Tibial nerve (tissue), 4 donors: Measurements from ENCODE around the gene SNX9. TPM values are rescaled to one million over a fixed set of nuclear protein-coding genes. Genes with fewer than 3 reads are reported as not detected.
A peak's percentile ranks its signal among the peaks of the same experiment; 100 is the strongest.

Source experiments
- DNase-seq, 2 donors: peaks; one replicate each; pipeline ENCODE4 v3.0.0-alpha.2; 2019; ENCODE audit warnings: low spot score in 2 of 2
- H3K27ac ChIP-seq, 4 donors: fragments of 200-600 bp; sonication (generic) in 3 of 4; one replicate each; pipeline ENCODE4 v1.5.1; 2017 to 2019; ENCODE audit warnings: mild to moderate bottlenecking in 1 of 4
- H3K27me3 ChIP-seq, 2 donors: fragments of 200-600 bp; sonication (generic) in 1 of 2; one replicate each; pipeline versions ENCODE4 v1.5.1 to v1.6.0; 2017 to 2019
- H3K36me3 ChIP-seq, 3 donors: fragments of 200-600 bp; sonication (generic); one replicate each; pipeline ENCODE4 v1.5.1; 2018 to 2019
- H3K4me1 ChIP-seq, 4 donors: fragments of 200-600 bp; sonication (generic) in 3 of 4; one replicate each; pipeline ENCODE4 v1.5.1; 2017 to 2019
- H3K4me3 ChIP-seq, 4 donors: fragments of 200-600 bp; sonication (generic) in 3 of 4; one replicate each; pipeline ENCODE4 v1.5.1; 2017 to 2019; ENCODE audit warnings: mild to moderate bottlenecking in 1 of 4, moderate library complexity in 1 of 4
- H3K9me3 ChIP-seq, 4 donors: fragments of 200-600 bp; sonication (generic) in 3 of 4; one replicate each; pipeline ENCODE4 v1.5.1; 2017 to 2019
- CTCF ChIP-seq, 5 experiments: fragments of 200-600 bp in 3 of 5; fragments of 450-650 bp in 2 of 5; sonication (generic) in 3 of 5; IDR thresholded peaks; one replicate each; pipeline ENCODE4 v1.5.1; 2016 to 2019; ENCODE audit warnings: antibody characterized with exemption in 5 of 5, mild to moderate bottlenecking in 3 of 5, moderate library complexity in 2 of 5
- EP300 ChIP-seq, 2 donors: sonication (generic); formaldehyde crosslinking; IDR thresholded peaks; one replicate each; pipeline ENCODE4 v1.6.1; 2017; ENCODE audit warnings: antibody characterized with exemption in 2 of 2, mild to moderate bottlenecking in 1 of 2
- POLR2A ChIP-seq, 2 donors: fragments of 450-650 bp; IDR thresholded peaks; one replicate each; pipeline ENCODE4 v1.6.1; 2017; ENCODE audit warnings: antibody characterized with exemption in 2 of 2, mild to moderate bottlenecking in 2 of 2, moderate library complexity in 2 of 2
- WGBS, 2 donors: methylation state at CpG; one replicate each; pipeline ENCODE4 v1.1.5; 2018; 5-methylcytosine and 5-hydroxymethylcytosine counted together
- total RNA-seq, 4 donors: library from RNA; depleted of rRNA; stranded (reverse); fragments of >200 nt; gene quantifications; one replicate each; pipeline ENCODE4 v1.1.0, GENCODE V29; 2016

The SNX9 gene
- total RNA-seq, 4 donors from 2014 or later = 61.2 to 69.2 (median 63.9) TPM

DNA sequence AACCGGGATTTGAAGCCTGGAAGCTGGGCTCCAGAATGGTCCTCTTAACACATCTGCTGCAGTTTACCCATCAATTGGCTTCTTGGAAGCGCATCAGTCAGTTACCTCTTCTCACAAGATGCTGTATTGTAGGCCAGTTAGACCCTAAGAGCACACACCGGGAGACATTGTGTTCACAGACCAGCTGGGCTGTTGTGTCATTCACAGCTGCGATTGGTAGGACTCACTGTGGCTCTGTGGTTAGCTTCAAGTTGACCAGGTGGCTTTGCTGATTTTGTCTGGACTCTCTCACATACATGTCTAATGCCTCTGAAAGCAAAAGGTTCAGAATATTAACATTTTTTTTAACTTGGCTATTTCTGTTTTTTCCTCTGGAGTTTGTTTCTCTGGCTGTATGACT lies 64.8 kb downstream of the SNX9 start:
- 89 to 92% methylated on average over 4 of the region's 4 CpGs for WGBS, 2 donors
- peaks cover 0 to 41% (median 0%) of the 10 kb centered on the region in 3 donors for H3K36me3 ChIP-seq
- no peaks in the 10 kb centered on the region for H3K27me3 ChIP-seq
- no peak overlapping the region for H3K27ac ChIP-seq
- no peak overlapping the region for H3K4me3 ChIP-seq
- TF ChIP-seq CTCF (IDR thresholded peaks at IDR 0.05) (no peak), POLR2A (IDR thresholded peaks at IDR 0.05) (no peak), EP300 (IDR thresholded peaks at IDR 0.05) (no peak)
- no peak for DNase-seq
- H3K9me3 ChIP-seq = no peaks in the 10 kb centered on the region
- no peaks in the 10 kb centered on the region for H3K4me1 ChIP-seq

- WGBS, 2 donors = 81 to 86% methylated on average over 9 of the region's 9 CpGs
- H3K4me3 ChIP-seq = no peak overlapping the region
- peaks cover 0 to 16% (median 0%) of the 10 kb centered on the region in 4 donors for H3K4me1 ChIP-seq
- H3K27ac ChIP-seq = no peak overlapping the region
- H3K9me3 ChIP-seq = no peaks in the 10 kb centered on the region
- TF ChIP-seq CTCF (IDR thresholded peaks at IDR 0.05) (no peak), POLR2A (IDR thresholded peaks at IDR 0.05) (no peak), EP300 (IDR thresholded peaks at IDR 0.05) (no peak)
- DNase-seq = no peak
- peaks cover 0 to 23% (median under 1%) of the 10 kb centered on the region in 3 donors for H3K36me3 ChIP-seq
- no peaks in the 10 kb centered on the region for H3K27me3 ChIP-seq
Observed at GRCh38 chr6:157891544-157892362, 68.7 kb downstream of the SNX9 start.

- Histone ChIP-seq H3K27ac (no peak overlapping the region), H3K36me3 (peaks cover 0 to 23% (median 7%) of the 10 kb centered on the region in 3 donors), H3K9me3 (no peaks in the 10 kb centered on the region), H3K4me3 (no peak overlapping the region), H3K4me1 (peaks cover 0 to 20% (median 0%) of the 10 kb centered on the region in 4 donors), H3K27me3 (no peaks in the 10 kb centered on the region)
- no peak for TF ChIP-seq POLR2A (IDR thresholded peaks at IDR 0.05)
- no peak for TF ChIP-seq CTCF (IDR thresholded peaks at IDR 0.05)
- TF ChIP-seq EP300 (IDR thresholded peaks at IDR 0.05) = no peak
- WGBS, 2 donors = 89% methylated on average over 5 of the region's 5 CpGs
- DNase-seq = no peak
Observed at GRCh38 chr6:157892363-157892877, 69.4 kb downstream of the SNX9 start.

GRCh38 chr6:157893238-157893637 lies 70.2 kb downstream of the SNX9 start:
- TF ChIP-seq CTCF (IDR thresholded peaks at IDR 0.05) (no peak), POLR2A (IDR thresholded peaks at IDR 0.05) (no peak), EP300 (IDR thresholded peaks at IDR 0.05) (no peak)
- Histone ChIP-seq H3K36me3 (peaks cover 0 to 23% (median 7%) of the 10 kb centered on the region in 3 donors), H3K27ac (no peak overlapping the region), H3K4me3 (no peak overlapping the region), H3K27me3 (no peaks in the 10 kb centered on the region), H3K9me3 (no peaks in the 10 kb centered on the region), H3K4me1 (peaks cover 0 to 20% (median 0%) of the 10 kb centered on the region in 4 donors)
- no peak for DNase-seq
- 89 to 94% methylated on average over 4 of the region's 4 CpGs for WGBS, 2 donors

DNA sequence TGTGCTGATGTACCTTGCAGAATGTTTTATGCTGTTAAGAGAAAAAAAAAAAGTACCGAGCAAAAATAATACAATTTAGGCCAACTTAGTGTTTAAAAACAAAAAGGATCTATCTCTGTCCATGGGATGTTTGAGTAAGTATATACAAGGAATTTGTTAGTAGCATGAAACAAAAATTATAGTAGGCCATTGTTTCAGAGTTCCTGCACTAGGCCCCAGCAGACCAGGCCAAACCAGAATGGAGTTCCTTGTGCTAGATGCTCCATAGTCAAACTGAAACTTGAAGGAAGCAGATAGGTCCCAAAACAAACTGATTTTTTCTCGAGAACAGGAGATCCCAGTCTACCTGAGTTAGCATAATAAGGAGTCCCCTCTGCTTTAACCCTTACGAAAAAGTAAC lies 72.5 kb downstream of the SNX9 start:
- Histone ChIP-seq H3K4me1 (peaks cover 0 to 20% (median 0%) of the 10 kb centered on the region in 4 donors), H3K27me3 (no peaks in the 10 kb centered on the region), H3K36me3 (peaks cover 0 to 32% (median 7%) of the 10 kb centered on the region in 3 donors), H3K9me3 (no peaks in the 10 kb centered on the region), H3K4me3 (no peak overlapping the region), H3K27ac (peak overlapping the region in 2 of 4 donors; percentile 16 to 22)
- DNase-seq = no peak
- 69 to 70% methylated on average over 3 of the region's 3 CpGs for WGBS, 2 donors
- no peak for TF ChIP-seq CTCF (IDR thresholded peaks at IDR 0.05)
- no peak for TF ChIP-seq POLR2A (IDR thresholded peaks at IDR 0.05)
- TF ChIP-seq EP300 (IDR thresholded peaks at IDR 0.05) = no peak
